Glutamatergic neuron (in vitro differentiated cells): ENCODE data around the gene ZNF366. TPM values are rescaled to one million over a fixed set of nuclear protein-coding genes. Genes with fewer than 3 reads are reported as not detected.
A peak's percentile ranks its signal among the peaks of the same experiment; 100 is the strongest.

Experiments used
- DNase-seq: peaks from one replicate; pipeline ENCODE4 v3.0.0; 2022
- H3K27ac Mint-ChIP-seq: one replicate; pipeline ENCODE4 v1.8.0; 2020; ENCODE audit warnings: mild to moderate bottlenecking, mixed read lengths, inconsistent platforms; ENCODE audit not compliant: unreplicated experiment
- H3K27me3 Mint-ChIP-seq: one replicate; pipeline ENCODE4 v1.8.0; 2020; ENCODE audit warnings: mild to moderate bottlenecking, moderate library complexity, mixed read lengths, inconsistent platforms; ENCODE audit not compliant: unreplicated experiment
- H3K36me3 Mint-ChIP-seq: one replicate; pipeline ENCODE4 v1.8.0; 2020; ENCODE audit warnings: mild to moderate bottlenecking, mixed read lengths, inconsistent platforms; ENCODE audit not compliant: unreplicated experiment
- H3K4me1 Mint-ChIP-seq: one replicate; pipeline ENCODE4 v1.8.0; 2020; ENCODE audit warnings: mild to moderate bottlenecking, low read depth, mixed read lengths, inconsistent platforms; ENCODE audit not compliant: unreplicated experiment
- H3K4me3 Mint-ChIP-seq: one replicate; pipeline ENCODE4 v1.8.0; 2020; ENCODE audit warnings: mild to moderate bottlenecking, mixed read lengths, inconsistent platforms; ENCODE audit not compliant: unreplicated experiment
- H3K9me3 Mint-ChIP-seq: one replicate; pipeline ENCODE4 v1.8.0; 2020; ENCODE audit warnings: mild to moderate bottlenecking, moderate library complexity, mixed read lengths, inconsistent platforms; ENCODE audit not compliant: unreplicated experiment
- CTCF ChIP-seq: fragments of 200-600 bp; sonication (generic); IDR thresholded peaks from one replicate; pipeline ENCODE4 v1.5.0; 2021; ENCODE audit not compliant: partially characterized antibody, unreplicated experiment
- long read RNA-seq: library from polyadenylated mRNA; unstranded; transcript quantifications from one replicate; pipeline ENCODE4 v2.0.0, GENCODE V29; 2020; ENCODE audit not compliant: unreplicated experiment
- total RNA-seq: library from RNA; stranded (reverse); fragmentation: NEBNext Ultra II Directional; extraction: Animal tissue kit (Norgen Biotek cat#: 25700); gene quantifications from one replicate; pipeline ENCODE4 v1.2.1, GENCODE V29; 2021; ENCODE audit not compliant: unreplicated experiment

The ZNF366 gene, protein sequence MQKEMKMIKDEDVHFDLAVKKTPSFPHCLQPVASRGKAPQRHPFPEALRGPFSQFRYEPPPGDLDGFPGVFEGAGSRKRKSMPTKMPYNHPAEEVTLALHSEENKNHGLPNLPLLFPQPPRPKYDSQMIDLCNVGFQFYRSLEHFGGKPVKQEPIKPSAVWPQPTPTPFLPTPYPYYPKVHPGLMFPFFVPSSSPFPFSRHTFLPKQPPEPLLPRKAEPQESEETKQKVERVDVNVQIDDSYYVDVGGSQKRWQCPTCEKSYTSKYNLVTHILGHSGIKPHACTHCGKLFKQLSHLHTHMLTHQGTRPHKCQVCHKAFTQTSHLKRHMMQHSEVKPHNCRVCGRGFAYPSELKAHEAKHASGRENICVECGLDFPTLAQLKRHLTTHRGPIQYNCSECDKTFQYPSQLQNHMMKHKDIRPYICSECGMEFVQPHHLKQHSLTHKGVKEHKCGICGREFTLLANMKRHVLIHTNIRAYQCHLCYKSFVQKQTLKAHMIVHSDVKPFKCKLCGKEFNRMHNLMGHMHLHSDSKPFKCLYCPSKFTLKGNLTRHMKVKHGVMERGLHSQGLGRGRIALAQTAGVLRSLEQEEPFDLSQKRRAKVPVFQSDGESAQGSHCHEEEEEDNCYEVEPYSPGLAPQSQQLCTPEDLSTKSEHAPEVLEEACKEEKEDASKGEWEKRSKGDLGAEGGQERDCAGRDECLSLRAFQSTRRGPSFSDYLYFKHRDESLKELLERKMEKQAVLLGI
- not detected for total RNA-seq
- long read RNA-seq, result 0 reads

DNA sequence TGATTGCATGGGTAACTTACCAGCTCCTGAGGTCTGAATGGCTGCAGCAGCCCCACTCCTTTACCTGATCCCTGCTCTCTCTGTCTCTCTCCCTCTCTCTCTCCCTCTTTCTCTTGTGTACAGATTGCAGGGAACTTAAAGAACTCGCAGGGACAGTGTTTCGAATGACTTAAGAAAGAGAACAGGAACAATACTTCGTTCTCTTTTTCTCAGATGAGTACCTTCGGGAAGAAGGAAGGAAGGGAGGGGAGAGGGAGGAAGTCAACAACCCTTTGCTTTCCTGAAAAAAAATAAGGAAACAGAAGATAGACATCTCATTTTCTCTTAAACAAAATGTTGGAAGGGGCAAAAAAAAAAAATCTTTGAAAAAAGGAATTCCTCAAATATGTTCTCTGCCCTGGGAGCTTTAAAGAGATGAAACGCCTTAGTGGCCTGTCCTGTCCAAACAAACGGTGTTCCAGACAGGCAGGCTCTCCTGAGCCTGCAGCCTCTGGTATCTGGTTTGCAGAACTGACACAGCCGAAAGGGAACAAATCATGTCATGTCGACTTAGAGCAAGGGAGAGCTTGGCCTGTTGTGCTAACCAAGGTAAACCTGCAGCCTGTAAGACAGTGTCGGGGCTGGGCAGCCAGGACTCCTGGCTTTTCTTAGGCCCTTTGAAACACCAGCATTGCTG lies at the start of gene ZNF366:
Gene ZNF366 (minus strand): TSS at position 180 of the 676 bp plus-strand sequence. CDS start 45,914 bp downstream, outside the sequence.
- Mint-ChIP-seq H3K4me1 (peaks cover 7% of the 10 kb centered on the region), H3K27me3 (no peaks in the 10 kb centered on the region), H3K36me3 (no peaks in the 10 kb centered on the region), H3K27ac (no peak within 1 kb of the TSS), H3K4me3 (no peak within 1 kb of the TSS), H3K9me3 (no peaks in the 10 kb centered on the region)
- no peak for TF ChIP-seq CTCF
- no peak for DNase-seq

GRCh38 chr5:72556351-72557166 lies 49.3 kb upstream of the ZNF366 start:
- DNase-seq, result peak; percentile 83
- Mint-ChIP-seq H3K4me3 (peak overlapping the region; percentile 81), H3K4me1 (peaks cover 41% of the 10 kb centered on the region), H3K27ac (peak overlapping the region; percentile 86), H3K9me3 (peaks cover 13% of the 10 kb centered on the region), H3K36me3 (no peaks in the 10 kb centered on the region), H3K27me3 (peaks cover 6% of the 10 kb centered on the region)
- TF ChIP-seq CTCF, result peak; percentile 58

- peak; percentile 59 for DNase-seq
- peak overlapping the region; percentile 81 for H3K4me3 Mint-ChIP-seq
- H3K36me3 Mint-ChIP-seq, result no peaks in the 10 kb centered on the region
- H3K27me3 Mint-ChIP-seq, result peaks cover 6% of the 10 kb centered on the region
- peaks cover 13% of the 10 kb centered on the region for H3K9me3 Mint-ChIP-seq
- TF ChIP-seq CTCF, result no peak
- peak overlapping the region; percentile 86 for H3K27ac Mint-ChIP-seq
- H3K4me1 Mint-ChIP-seq, result peaks cover 38% of the 10 kb centered on the region
Observed at GRCh38 chr5:72555871-72556270, 48.7 kb upstream of the ZNF366 start.

DNA sequence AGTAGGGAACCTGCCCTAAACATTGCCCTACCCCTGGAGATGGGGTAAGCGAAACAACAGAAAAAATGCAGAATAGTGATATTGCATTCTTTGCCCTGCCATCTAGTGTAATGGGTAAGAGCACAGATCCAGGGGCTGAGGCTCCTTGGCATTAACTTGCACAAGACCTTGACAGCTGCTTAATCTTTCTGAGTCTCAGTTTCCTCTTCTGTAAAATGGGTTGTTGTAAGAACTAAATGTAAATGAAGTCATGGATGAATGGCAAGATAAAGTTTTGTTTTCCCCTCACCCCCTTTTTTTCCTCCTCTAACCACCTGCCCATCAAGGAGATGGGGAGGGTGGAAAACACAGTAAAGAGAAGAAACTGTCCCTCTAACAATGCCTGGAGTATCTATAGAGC lies 47.7 kb upstream of the ZNF366 start:
- Mint-ChIP-seq H3K27ac (no peak overlapping the region), H3K4me3 (no peak overlapping the region), H3K36me3 (no peaks in the 10 kb centered on the region), H3K27me3 (peaks cover 6% of the 10 kb centered on the region), H3K4me1 (peaks cover 32% of the 10 kb centered on the region), H3K9me3 (peaks cover 13% of the 10 kb centered on the region)
- DNase-seq, result no peak
- TF ChIP-seq CTCF, result no peak
